ENCODE data around the gene DLG2.

DNA sequence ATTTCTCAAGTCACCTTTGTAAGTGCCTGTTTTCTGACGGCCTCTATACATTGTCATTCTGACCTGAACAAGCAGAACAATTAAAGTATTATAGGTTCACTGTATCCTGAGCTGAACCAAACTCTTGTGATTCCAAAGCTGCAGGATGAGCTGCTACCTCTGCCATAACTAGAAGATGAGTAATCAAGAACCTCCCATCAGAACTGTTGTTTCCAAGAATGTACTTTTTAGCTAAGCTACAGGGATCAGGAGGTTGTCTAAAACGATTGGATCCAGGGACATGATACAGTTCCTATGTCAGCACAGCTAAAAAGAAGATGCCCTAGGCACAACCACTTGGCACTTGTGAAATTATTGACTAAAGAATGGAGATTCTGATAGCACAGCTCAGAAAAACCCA is 2052.6 kb downstream of the DLG2 start:
- TF ChIP-seq, protein P1, sequence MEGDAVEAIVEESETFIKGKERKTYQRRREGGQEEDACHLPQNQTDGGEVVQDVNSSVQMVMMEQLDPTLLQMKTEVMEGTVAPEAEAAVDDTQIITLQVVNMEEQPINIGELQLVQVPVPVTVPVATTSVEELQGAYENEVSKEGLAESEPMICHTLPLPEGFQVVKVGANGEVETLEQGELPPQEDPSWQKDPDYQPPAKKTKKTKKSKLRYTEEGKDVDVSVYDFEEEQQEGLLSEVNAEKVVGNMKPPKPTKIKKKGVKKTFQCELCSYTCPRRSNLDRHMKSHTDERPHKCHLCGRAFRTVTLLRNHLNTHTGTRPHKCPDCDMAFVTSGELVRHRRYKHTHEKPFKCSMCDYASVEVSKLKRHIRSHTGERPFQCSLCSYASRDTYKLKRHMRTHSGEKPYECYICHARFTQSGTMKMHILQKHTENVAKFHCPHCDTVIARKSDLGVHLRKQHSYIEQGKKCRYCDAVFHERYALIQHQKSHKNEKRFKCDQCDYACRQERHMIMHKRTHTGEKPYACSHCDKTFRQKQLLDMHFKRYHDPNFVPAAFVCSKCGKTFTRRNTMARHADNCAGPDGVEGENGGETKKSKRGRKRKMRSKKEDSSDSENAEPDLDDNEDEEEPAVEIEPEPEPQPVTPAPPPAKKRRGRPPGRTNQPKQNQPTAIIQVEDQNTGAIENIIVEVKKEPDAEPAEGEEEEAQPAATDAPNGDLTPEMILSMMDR (IDR thresholded peaks at IDR 0.05; ENCODE audit: low read length): no peak
- no peak for TF ChIP-seq EZH2 (IDR thresholded peaks at IDR 0.05; ENCODE audit: borderline replicate concordance, low read length)

Data from OCI-LY1 (cell line).